Stimulated activated CD8-positive, alpha-beta memory T cell treated with anti-CD3 and anti-CD28 coated beads, Interleukin-7, amount 100 ng/mL, for 4 hours (primary cell): ENCODE measurements around the gene TUBGCP5.

Source experiments
- DNase-seq, 2 donors: peaks; one replicate each; pipeline ENCODE4 v3.0.0-alpha.2; 2020; ENCODE audit warnings: low read depth in 2 of 2

Gene TUBGCP5

GRCh38 chr15:22978691-22979237 lies 60.6 kb downstream of the TUBGCP5 start:
- DNase-seq, result no peak

GRCh38 chr15:22974745-22975144 lies 64.6 kb downstream of the TUBGCP5 start:
- DNase-seq, result no peak

- DNase-seq, result no peak
Observed at GRCh38 chr15:22973987-22974386, 65.4 kb downstream of the TUBGCP5 start.

GRCh38 chr15:22973286-22973685 lies 66.1 kb downstream of the TUBGCP5 start:
- DNase-seq, result no peak

DNA sequence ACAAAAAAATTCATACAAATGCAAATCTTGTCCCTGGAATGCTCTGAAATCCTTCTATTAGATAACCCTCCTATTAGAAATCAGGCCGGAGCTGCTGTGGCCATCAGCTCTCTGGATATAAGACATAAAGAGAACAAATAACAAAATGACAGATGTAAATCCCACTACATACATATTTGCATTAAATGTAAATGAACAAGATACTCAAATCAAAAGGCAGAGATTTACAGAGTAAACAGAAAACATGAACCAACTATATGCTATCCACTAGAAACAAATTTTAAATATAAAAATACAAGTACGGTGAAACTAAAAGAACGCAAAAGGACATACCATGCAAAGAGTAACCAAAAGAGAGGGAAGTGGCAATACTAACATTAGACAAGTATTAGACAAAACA lies 69.9 kb downstream of the TUBGCP5 start:
- DNase-seq, result no peak

DNA sequence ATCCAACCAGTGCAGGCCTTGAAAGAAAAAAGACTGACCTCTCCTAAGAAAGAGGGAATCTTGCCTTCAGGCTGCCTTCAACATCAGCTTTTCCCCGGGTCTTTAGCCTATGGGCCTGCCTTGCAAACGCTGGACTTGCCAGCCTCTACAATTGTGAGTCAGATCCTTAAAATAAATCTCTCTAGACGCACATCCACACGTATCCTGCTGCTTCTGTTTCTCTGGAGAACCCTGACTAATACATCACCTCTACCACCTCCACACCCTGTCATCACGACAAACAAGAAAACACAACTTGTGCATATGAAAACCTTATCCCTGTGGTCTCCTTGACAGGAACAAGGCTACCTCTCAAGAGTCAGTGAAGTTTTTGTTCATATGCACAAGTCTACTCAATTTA lies 71.0 kb downstream of the TUBGCP5 start:
- no peak for DNase-seq

DNA sequence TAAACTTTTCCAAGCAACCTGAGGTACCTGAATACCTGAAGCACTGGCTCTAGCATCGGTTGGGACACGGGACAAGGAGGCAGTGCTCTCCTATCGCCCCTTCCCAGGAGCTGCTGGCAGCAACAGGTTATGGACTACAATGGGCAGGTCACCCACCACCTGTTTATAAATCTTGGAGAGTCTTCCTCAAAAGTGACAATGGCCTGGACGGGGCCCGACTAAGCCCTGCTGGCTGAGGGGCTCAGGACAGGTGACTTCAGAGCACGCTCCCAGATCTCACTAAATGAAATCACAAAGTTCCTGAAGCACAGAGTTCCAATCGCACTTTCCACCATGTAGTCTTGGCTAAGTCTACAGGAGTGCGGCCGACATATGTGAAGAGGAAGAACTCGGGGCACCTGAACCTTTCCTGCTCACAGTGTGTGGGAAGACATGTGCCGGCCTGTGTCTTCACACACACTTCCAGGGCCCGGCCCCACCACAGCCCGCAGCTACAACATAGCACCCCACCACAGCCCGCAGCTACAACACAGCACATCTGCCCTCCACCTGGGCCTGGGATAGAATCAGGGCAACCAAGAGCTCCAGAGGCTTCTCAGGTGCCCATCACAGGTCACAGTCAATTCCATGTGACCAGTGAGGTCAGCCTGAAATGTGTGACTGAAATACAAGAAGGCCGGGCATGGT lies 72.1 kb downstream of the TUBGCP5 start:
- DNase-seq, result no peak

- DNase-seq, result no peak
Observed at GRCh38 chr15:22966321-22967083, 72.9 kb downstream of the TUBGCP5 start.

DNA sequence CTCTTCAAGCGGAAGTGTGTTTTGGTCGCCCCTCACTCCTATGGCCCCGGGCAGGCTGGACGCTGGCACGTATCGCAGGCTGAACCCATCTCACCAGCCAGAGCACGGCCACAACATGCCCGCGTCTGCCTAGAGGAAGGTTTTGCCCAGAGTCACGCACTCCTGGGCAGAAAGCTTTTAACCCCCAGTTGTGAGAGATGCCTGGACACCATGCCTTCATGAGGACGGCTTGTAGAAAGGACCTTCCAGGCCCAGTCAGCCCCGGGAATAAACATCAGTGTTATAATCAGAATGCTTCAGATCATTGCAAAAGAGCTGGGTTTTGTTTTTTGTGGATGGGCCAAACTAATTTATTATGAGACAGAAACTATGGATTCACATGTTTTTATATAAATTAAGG lies 75.7 kb downstream of the TUBGCP5 start:
- no peak for DNase-seq

- no peak for DNase-seq
Observed at GRCh38 chr15:22962611-22963010, 76.8 kb downstream of the TUBGCP5 start.

GRCh38 chr15:22961762-22962161 lies 77.6 kb downstream of the TUBGCP5 start:
- no peak for DNase-seq

DNA sequence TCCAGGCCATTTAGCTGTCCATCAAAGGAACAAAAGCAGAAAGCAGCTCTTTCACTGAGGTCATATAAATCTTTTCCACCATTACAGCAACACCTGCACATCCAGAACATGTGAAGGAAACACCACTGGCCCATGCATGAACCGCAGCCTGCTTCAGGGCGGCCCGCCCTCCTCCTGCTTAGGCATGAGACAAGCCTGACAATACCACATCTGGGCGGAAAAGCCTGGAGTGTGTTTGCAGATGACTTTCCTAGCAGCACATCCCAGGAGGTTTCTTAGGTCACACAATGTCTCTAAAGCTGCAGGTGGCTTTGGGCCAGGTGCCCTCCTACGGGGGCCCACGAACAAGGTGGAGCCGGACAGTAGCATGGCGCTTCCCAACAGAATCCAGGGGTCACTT lies 78.8 kb downstream of the TUBGCP5 start:
- DNase-seq, result no peak

DNA sequence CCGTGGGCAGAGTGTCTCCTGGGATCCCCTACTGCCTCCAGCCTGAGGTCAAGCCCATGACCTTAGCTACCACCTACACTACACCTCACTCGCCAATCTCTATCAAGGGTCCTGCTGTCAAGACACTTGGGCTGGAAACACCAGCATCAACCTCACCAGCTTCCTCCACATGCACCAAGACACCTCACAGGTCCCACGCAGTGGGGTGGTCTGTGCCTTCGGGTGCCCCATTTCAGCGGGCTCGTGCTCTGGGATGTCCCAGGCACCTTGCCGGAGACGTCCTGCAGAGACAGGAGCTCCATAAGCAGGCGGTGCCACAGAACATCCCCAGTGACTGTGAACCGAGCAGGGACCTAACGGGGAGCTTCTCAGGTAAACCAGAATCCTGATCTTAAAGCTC lies 79.2 kb downstream of the TUBGCP5 start:
- DNase-seq, result no peak

GRCh38 chr15:22959321-22960101 lies 79.9 kb downstream of the TUBGCP5 start:
- no peak for DNase-seq

DNA sequence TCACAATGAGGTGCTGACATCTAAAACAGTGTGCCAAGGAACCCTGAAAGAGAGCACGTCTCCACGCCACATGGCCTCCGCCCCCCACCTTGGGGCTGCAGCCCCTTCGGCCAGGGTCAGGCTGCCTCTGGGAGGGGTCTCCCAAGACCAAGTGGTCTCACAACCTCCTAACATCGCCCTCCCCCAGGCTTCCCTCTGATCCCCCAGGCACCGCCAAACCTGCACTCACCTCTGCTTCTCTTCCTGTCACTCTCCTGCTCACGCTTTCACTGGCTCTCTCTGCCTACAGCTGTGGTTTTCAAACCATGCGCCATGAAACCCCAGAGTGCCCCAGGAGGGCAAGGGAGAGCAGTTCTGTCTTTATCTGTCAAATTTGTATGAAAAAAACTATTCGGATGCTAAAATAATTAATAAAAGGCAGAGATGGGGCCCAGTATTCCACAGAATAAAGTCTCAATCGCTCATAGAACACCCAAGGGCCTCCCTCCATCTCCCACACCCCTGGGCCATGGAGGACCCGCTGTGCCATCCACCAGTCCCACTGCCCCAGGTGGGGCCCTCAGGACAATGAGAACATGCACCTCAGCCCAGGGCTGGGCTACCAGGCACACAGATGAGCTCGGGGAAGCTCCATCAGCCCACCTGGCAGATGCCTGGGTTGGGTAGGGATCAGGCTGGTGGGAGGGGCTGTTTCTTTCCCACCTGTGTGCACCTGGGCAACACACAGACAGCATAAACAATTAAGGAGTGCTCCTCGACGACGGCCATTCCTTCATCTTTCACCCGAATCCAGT lies 80.7 kb downstream of the TUBGCP5 start:
- DNase-seq, result no peak

- DNase-seq, result no peak
Observed at GRCh38 chr15:22956978-22957260, 82.5 kb downstream of the TUBGCP5 start.

DNA sequence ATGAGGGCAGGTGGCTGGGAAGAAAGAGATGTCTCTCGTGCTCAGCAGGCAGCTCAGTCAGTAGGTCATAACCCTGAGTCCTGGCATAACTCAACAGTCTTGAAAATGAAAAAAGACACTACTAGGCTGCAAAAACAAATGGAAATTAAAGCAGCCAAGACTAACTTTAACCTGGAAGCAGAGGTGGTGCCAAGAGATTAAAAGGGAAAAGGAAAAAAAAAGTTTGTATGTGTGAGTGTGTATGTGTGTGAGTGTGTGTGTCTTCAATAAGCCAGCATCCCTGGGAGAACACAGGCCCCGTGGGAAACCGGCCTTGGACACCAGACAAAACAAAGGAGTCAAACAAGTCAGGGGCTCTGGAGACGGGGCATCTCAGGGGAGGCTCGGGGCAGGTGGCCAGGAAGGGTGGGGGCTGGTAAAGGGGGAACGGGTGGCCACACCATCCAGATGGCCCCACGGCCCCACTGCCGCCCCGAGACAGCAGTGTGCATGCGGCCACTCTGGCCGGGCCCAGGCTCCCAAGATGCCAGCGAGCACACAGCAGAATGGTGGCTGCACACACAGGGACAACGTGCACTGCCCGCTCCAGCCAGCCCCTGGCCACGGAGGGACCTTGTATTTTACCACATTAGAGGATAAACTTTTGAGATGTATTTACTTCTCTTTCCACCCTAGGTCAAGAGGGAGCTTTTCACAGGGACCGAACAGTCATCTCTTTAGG lies 83.0 kb downstream of the TUBGCP5 start:
- no peak for DNase-seq

DNA sequence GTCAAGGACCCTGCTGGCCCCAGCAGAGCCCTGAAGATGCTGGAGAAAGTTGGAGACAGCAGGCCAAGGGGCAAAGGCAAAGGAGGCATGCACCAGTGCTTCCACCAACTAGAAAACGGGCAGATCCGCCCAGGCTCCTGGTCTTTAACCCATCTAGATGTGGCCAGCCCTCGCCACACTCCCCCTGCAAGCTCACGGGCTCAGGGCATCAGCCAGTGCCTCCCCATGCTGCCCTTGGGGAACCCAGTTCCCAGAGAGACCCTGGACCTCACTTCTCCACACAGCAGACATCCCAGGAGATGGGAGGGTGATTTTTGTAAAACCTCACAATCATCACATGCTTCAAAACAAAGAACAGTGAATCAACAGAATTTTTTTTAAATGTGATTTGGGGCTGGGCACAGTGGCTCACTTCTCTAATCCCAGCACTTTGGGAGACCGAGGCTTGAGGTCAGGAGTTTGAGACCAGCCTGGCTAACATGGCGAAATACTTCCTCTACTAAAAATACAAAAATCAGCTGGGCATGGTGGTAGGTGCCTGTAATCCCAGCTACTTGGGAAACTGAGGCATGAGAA lies 83.7 kb downstream of the TUBGCP5 start:
- no peak for DNase-seq

DNA sequence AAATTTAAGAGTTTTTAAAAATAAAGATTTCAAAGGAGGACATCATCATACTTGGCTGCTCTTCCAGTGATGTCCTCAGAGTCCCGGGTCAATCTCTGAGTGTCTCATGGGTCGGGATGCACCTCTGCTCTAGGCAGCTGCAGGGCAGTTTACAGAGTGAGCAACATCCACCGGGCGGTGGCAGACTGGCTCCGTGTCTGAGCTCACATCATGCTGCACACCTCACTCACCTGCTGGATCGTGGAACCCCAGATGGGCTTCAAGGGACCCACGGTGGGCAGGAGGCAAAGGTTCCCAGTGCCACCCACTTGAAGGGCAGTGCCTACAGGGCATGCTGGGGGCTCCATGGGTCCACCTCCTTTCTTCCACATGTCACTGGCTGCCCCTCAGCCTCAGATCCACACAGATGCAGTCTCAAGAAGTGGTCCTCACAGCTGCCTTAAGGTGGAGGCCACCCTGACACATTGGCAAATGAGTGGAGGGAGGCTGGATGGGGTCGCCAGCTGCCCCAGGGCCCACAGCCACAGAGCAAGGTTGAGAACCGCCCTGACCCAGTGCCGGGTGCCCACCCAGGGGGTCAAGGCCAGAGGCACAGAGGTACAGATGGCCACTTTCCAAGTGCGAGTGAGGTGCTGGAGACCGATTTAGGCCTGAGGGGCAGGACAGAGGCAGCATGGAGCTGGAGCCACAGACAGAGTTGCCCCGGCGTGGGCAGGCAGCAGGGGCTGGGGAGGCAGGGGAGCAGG lies 84.4 kb downstream of the TUBGCP5 start:
- DNase-seq, result no peak

- DNase-seq, result no peak
Observed at GRCh38 chr15:22954326-22954725, 85.0 kb downstream of the TUBGCP5 start.
